Erythroblast (primary cell): ENCODE data around the gene NUDT9.
"Not testable (repeated sequence)": the region's sequence is repeated elsewhere in the genome, so short reads cannot be mapped to it uniquely, and the experiment has no call there.

Source experiments
- GATA1 ChIP-seq: IDR thresholded peaks from 2 replicates; pipeline ENCODE4 v1.6.1; 2011; ENCODE audit warnings: low read depth, mild to moderate bottlenecking, control low read depth, low read length, moderate library complexity
- POLR2A ChIP-seq: IDR thresholded peaks from 2 replicates; pipeline ENCODE4 v1.6.1; 2011; ENCODE audit warnings: mild to moderate bottlenecking, low read length

DNA sequence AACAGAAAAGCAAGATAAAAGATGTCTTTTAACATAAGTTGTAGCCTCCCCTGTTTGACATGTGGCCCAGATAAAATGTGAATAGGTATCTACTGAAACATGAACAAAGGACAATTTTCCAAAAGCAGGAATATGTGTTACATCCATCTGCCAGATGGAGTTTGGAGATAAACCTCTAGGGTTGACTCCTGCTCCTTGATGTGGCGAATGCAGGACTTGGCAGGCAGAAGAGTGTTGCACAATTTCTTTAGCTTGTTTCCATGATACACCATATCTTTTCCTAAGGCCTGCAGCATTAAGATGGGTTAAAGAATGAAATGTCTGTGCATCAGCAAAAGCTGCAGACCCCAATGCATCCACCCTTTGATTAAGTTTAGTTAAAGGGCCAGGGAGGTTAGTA lies 18.6 kb upstream of the NUDT9 start:
- not testable (repeated sequence) for TF ChIP-seq POLR2A, GATA1
